T-helper 9 cell (primary cell): ENCODE data around the gene NUDT21.
"Not testable (repeated sequence)": the region's sequence is repeated elsewhere in the genome, so short reads cannot be mapped to it uniquely, and the experiment has no call there.

Experiments used
- DNase-seq: peaks from one replicate; pipeline ENCODE4 v3.0.0-alpha.2; 2020

The NUDT21 gene

GRCh38 chr16:56414366-56414765, 36.8 kb downstream of the NUDT21 start:
- no peak for DNase-seq

GRCh38 chr16:56413381-56413780, 37.8 kb downstream of the NUDT21 start:
- DNase-seq, result no peak

- DNase-seq, result no peak
Observed at GRCh38 chr16:56411624-56412023, 39.5 kb downstream of the NUDT21 start.

GRCh38 chr16:56411123-56411522, 40.0 kb downstream of the NUDT21 start:
- no peak for DNase-seq

- DNase-seq, result no peak
Observed at GRCh38 chr16:56409195-56409594, 41.9 kb downstream of the NUDT21 start.

GRCh38 chr16:56408379-56409098, 42.6 kb downstream of the NUDT21 start:
- DNase-seq, result no peak

GRCh38 chr16:56405977-56406672, 45.0 kb downstream of the NUDT21 start:
- DNase-seq, result no peak

- DNase-seq, result no peak
Observed at GRCh38 chr16:56401482-56401881, 49.6 kb downstream of the NUDT21 start.

- no peak for DNase-seq
Observed at GRCh38 chr16:56400458-56400857, 50.7 kb downstream of the NUDT21 start.

- no peak for DNase-seq
Observed at GRCh38 chr16:56399486-56399885, 51.6 kb downstream of the NUDT21 start.

- no peak for DNase-seq
Observed at GRCh38 chr16:56399047-56399446, 52.1 kb downstream of the NUDT21 start.

- DNase-seq, result not testable (repeated sequence)
Observed at GRCh38 chr16:56396724-56397123, 54.4 kb downstream of the NUDT21 start.

GRCh38 chr16:56389554-56389953, 61.6 kb downstream of the NUDT21 start:
- DNase-seq, result no peak

GRCh38 chr16:56388209-56388608, 62.9 kb downstream of the NUDT21 start:
- no peak for DNase-seq

- DNase-seq, result no peak
Observed at GRCh38 chr16:56387396-56387795, 63.7 kb downstream of the NUDT21 start.

- DNase-seq, result no peak
Observed at GRCh38 chr16:56384074-56384721, 66.9 kb downstream of the NUDT21 start.

GRCh38 chr16:56382901-56383355, 68.2 kb downstream of the NUDT21 start:
- DNase-seq, result no peak

- DNase-seq, result no peak
Observed at GRCh38 chr16:56382459-56382858, 68.7 kb downstream of the NUDT21 start.

- DNase-seq, result not testable (repeated sequence)
Observed at GRCh38 chr16:56380778-56381485, 70.2 kb downstream of the NUDT21 start.
